GM21737 (cell line): ENCODE results near the gene HNRNPUL2.
A peak's percentile ranks its signal among the peaks of the same experiment; 100 is the strongest.
"Not testable (repeated sequence)": the region's sequence is repeated elsewhere in the genome, so short reads cannot be mapped to it uniquely, and the experiment has no call there.

ENCODE experiments used
- ATAC-seq: cut with Tn5 transposase; IDR thresholded peaks from one replicate; pipeline ENCODE4 v1.9.1; 2021; ENCODE audit warnings: mild to moderate bottlenecking, moderate library complexity; ENCODE audit not compliant: unreplicated experiment

Gene HNRNPUL2

GRCh38 chr11:62727165-62727871 lies at the start of gene HNRNPUL2:
HNRNPUL2 (minus strand) TSS chr11:62727457; CDS start chr11:62727156, 301 bp downstream.
- peak; percentile 62 for ATAC-seq

GRCh38 chr11:62775646-62776045 lies 48.4 kb upstream of the HNRNPUL2 start:
- ATAC-seq, result no peak

GRCh38 chr11:62774407-62774806 lies 47.1 kb upstream of the HNRNPUL2 start:
- no peak for ATAC-seq

- ATAC-seq, result peak; percentile 74
These were observed 44.1 kb upstream of the HNRNPUL2 start, which contains the start of gene TAF6L for GRCh38 chr11:62771144-62772021. TAF6L (plus strand) TSS chr11:62771396; CDS start chr11:62775784, 4,388 bp downstream.

GRCh38 chr11:62770778-62771143 lies 43.5 kb upstream of the HNRNPUL2 start:
- no peak for ATAC-seq

- not testable (repeated sequence) for ATAC-seq
These were observed 33.6 kb upstream of the HNRNPUL2 start for GRCh38 chr11:62760867-62761227.

GRCh38 chr11:62757846-62758788 lies 30.9 kb upstream of the HNRNPUL2 start:
- no peak for ATAC-seq

- no peak for ATAC-seq
These were observed 27.9 kb upstream of the HNRNPUL2 start for GRCh38 chr11:62755086-62755615.

- ATAC-seq, result peak; percentile 90
These were observed 26.7 kb upstream of the HNRNPUL2 start, which contains the start of gene ZBTB3 for GRCh38 chr11:62753736-62754603. ZBTB3 (minus strand) TSS chr11:62754160; CDS start chr11:62753664, 496 bp downstream.

- no peak for ATAC-seq
These were observed 25.9 kb upstream of the HNRNPUL2 start for GRCh38 chr11:62752994-62753735.

- ATAC-seq, result no peak
These were observed 25.0 kb upstream of the HNRNPUL2 start for GRCh38 chr11:62752177-62752785.

- not testable (repeated sequence) for ATAC-seq
These were observed 22.7 kb upstream of the HNRNPUL2 start for GRCh38 chr11:62749931-62750330.

- ATAC-seq, result no peak
These were observed 20.4 kb upstream of the HNRNPUL2 start for GRCh38 chr11:62747475-62748160.

- ATAC-seq, result no peak
These were observed 9.9 kb upstream of the HNRNPUL2 start for GRCh38 chr11:62737196-62737595.

GRCh38 chr11:62732830-62733229 lies 5.6 kb upstream of the HNRNPUL2 start:
- no peak for ATAC-seq

GRCh38 chr11:62730076-62730475 lies 2.8 kb upstream of the HNRNPUL2 start:
- not testable (repeated sequence) for ATAC-seq

- peak; percentile 18 for ATAC-seq
These were observed 1.1 kb upstream of the HNRNPUL2 start, which contains the start of gene TTC9C for GRCh38 chr11:62728171-62728988. TTC9C (plus strand) TSS chr11:62728486; CDS start chr11:62728849, 363 bp downstream.
